Gastrocnemius medialis (tissue), 4 donors: ENCODE results near the gene AATK. TPM values are rescaled to one million over a fixed set of nuclear protein-coding genes. Genes with fewer than 3 reads are reported as not detected.

Experiments
- ATAC-seq, 2 donors: fragments of 150-250 bp; one replicate each; pipeline ENCODE4 v1.9.1; 2016
- DNase-seq, 2 donors: peaks; one replicate each; pipeline ENCODE4 v3.0.0-alpha.2; 2019
- H3K27ac ChIP-seq, 4 donors: fragments of 200-600 bp; sonication (generic); 1 replicate in 1 of 4; 2 replicates in 3 of 4; pipeline ENCODE4 v1.5.1; 2016 to 2018; ENCODE audit warnings: mild to moderate bottlenecking in 2 of 4, moderate library complexity in 1 of 4
- H3K27me3 ChIP-seq, 3 donors: fragments of 200-600 bp; sonication (generic) in 2 of 3; 1 replicate in 1 of 3; 2 replicates in 2 of 3; pipeline versions ENCODE4 v1.5.1 to v1.6.0; 2016 to 2019; ENCODE audit warnings: mild to moderate bottlenecking in 1 of 3, moderate library complexity in 1 of 3
- H3K36me3 ChIP-seq, 2 donors: fragments of 200-600 bp; sonication (generic) in 1 of 2; one replicate each; pipeline ENCODE4 v1.5.1; 2017 to 2018
- H3K4me1 ChIP-seq, 2 donors: fragments of 200-600 bp; sonication (generic) in 1 of 2; one replicate each; pipeline ENCODE4 v1.5.1; 2016 to 2017; ENCODE audit warnings: mild to moderate bottlenecking in 2 of 2
- H3K4me3 ChIP-seq, 4 donors: fragments of 200-600 bp; sonication (generic) in 3 of 4; 1 replicate in 1 of 4; 2 replicates in 3 of 4; pipeline ENCODE4 v1.5.1; 2016 to 2019; ENCODE audit warnings: mild to moderate bottlenecking in 2 of 4
- H3K9me3 ChIP-seq, 3 donors: fragments of 200-600 bp; sonication (generic) in 2 of 3; 1 replicate in 1 of 3; 2 replicates in 2 of 3; pipeline ENCODE4 v1.5.1; 2016 to 2019
- POLR2A ChIP-seq, 2 donors: fragments of 450-650 bp; IDR thresholded peaks; one replicate each; pipeline ENCODE4 v1.6.1; 2017; ENCODE audit warnings: antibody characterized with exemption in 2 of 2, mild to moderate bottlenecking in 2 of 2, moderate library complexity in 2 of 2
- in situ Hi-C, 4 donors: fragments of 200-750 bp; cut with MboI; loops; one replicate each; pipeline versions ENCODE4 v1.15.0 to v1.8.0; 2017; ENCODE audit warnings: low sequenced_read_pairs in 4 of 4
- intact Hi-C: fragments of 100-400 bp; cut with DNase I; formaldehyde crosslinking; loops from one replicate; pipeline ENCODE4 v1.15.1; 2023; ENCODE audit warnings: low total_unique reads
- total RNA-seq, 4 donors: library from RNA; depleted of rRNA; stranded (reverse); fragments of >200 nt; gene quantifications; one replicate each; pipeline versions ENCODE4 v1.1.0 to v1.2.3, GENCODE V29; 2016
- TF ChIP-seq, protein P1 (sequence below), 5 experiments: fragments of 450-650 bp in 3 of 5; fragments of 200-600 bp in 2 of 5; sonication (generic) in 2 of 5; IDR thresholded peaks in 4 of 5; conservative IDR thresholded peaks in 1 of 5; 1 replicate in 4 of 5; 2 replicates in 1 of 5; pipeline ENCODE4 v1.5.1; 2016 to 2019; ENCODE audit warnings: antibody characterized with exemption in 5 of 5, mild to moderate bottlenecking in 3 of 5, moderate library complexity in 3 of 5

Gene AATK
- total RNA-seq, 4 donors from 2014 or later: 0.10 to 1.3 (median 0.80) TPM

DNA sequence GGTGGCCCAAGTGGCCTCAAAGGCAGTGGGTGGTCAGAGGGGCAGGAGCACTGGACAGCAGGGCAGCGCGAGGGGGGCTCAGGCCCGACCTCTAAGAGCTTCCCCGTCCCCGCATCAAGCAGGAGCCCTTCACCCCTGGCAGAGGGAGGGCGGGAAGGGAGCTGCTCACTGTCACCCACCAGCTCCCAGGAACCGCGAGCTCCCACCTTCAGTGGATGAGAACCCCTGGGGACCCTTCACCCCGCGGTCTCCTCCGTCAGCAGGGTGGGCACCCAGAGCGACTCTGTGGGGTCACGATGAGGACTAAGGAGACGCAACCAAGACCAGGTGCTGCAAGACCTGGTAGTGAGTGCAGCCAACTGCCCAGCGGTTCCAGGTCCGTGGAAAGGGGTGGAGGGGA, 43.1 kb upstream of the AATK start:
- DNase-seq (no peak), ATAC-seq (no peak)
- Histone ChIP-seq H3K27ac (no peak overlapping the region), H3K4me3 (no peak overlapping the region), H3K4me1 (no peaks in the 10 kb centered on the region), H3K36me3 (no peaks in the 10 kb centered on the region), H3K9me3 (no peaks in the 10 kb centered on the region), H3K27me3 (no peaks in the 10 kb centered on the region)
- TF ChIP-seq, protein P1, sequence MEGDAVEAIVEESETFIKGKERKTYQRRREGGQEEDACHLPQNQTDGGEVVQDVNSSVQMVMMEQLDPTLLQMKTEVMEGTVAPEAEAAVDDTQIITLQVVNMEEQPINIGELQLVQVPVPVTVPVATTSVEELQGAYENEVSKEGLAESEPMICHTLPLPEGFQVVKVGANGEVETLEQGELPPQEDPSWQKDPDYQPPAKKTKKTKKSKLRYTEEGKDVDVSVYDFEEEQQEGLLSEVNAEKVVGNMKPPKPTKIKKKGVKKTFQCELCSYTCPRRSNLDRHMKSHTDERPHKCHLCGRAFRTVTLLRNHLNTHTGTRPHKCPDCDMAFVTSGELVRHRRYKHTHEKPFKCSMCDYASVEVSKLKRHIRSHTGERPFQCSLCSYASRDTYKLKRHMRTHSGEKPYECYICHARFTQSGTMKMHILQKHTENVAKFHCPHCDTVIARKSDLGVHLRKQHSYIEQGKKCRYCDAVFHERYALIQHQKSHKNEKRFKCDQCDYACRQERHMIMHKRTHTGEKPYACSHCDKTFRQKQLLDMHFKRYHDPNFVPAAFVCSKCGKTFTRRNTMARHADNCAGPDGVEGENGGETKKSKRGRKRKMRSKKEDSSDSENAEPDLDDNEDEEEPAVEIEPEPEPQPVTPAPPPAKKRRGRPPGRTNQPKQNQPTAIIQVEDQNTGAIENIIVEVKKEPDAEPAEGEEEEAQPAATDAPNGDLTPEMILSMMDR (IDR thresholded peaks at IDR 0.05 in 4 of 5, conservative IDR thresholded peaks at IDR 0.05 in 1 of 5): no peak
- no peak for TF ChIP-seq POLR2A (IDR thresholded peaks at IDR 0.05)
- intact Hi-C loops (no loop called here), in situ Hi-C loops (no loop called here)

DNA sequence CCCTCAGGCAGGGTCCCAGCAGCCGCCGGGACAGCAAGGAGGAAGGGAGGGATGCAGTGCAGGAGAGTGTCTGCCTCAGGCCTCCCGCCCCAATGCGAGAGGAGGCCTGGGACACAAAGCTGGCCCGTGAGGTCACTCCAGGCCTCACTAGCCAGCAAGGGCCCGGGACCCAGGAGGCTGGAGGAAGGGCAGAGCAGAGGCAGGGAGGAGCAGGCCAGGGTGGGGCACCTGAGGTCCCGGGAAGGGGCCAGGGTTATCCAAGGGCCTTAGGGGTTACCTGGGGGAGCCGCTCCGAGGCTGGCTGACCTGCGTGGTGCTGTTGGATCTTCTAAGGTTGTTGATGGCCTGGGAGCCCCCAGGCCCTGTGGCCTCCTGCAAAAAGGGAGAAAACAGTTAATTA, 42.6 kb upstream of the AATK start:
- intact Hi-C loops: no loop called here
- Histone ChIP-seq H3K36me3 (no peaks in the 10 kb centered on the region), H3K4me3 (no peak overlapping the region), H3K4me1 (no peaks in the 10 kb centered on the region), H3K27me3 (no peaks in the 10 kb centered on the region), H3K27ac (no peak overlapping the region), H3K9me3 (no peaks in the 10 kb centered on the region)
- no peak for TF ChIP-seq POLR2A (IDR thresholded peaks at IDR 0.05)
- TF ChIP-seq, protein P1 (IDR thresholded peaks at IDR 0.05 in 4 of 5, conservative IDR thresholded peaks at IDR 0.05 in 1 of 5): no peak
- no peak for DNase-seq
- in situ Hi-C loops: no loop called here
- ATAC-seq: no peak

- Histone ChIP-seq H3K4me3 (no peak overlapping the region), H3K4me1 (no peaks in the 10 kb centered on the region), H3K36me3 (no peaks in the 10 kb centered on the region), H3K9me3 (no peaks in the 10 kb centered on the region), H3K27ac (no peak overlapping the region), H3K27me3 (no peaks in the 10 kb centered on the region)
- in situ Hi-C loops: no loop called here
- intact Hi-C loops: no loop called here
- ATAC-seq: no peak
- TF ChIP-seq, protein P1 (IDR thresholded peaks at IDR 0.05 in 4 of 5, conservative IDR thresholded peaks at IDR 0.05 in 1 of 5): no peak
- no peak for TF ChIP-seq POLR2A (IDR thresholded peaks at IDR 0.05)
- DNase-seq: no peak
These were observed 41.9 kb upstream of the AATK start for GRCh38 chr17:81207610-81208581.

GRCh38 chr17:81206657-81207056, 40.6 kb upstream of the AATK start:
- DNase-seq: no peak
- Histone ChIP-seq H3K9me3 (no peaks in the 10 kb centered on the region), H3K27me3 (no peaks in the 10 kb centered on the region), H3K4me1 (no peaks in the 10 kb centered on the region), H3K36me3 (no peaks in the 10 kb centered on the region), H3K4me3 (no peak overlapping the region), H3K27ac (no peak overlapping the region)
- intact Hi-C loops: no loop called here
- no peak for ATAC-seq
- TF ChIP-seq POLR2A (IDR thresholded peaks at IDR 0.05): no peak
- TF ChIP-seq, protein P1 (IDR thresholded peaks at IDR 0.05 in 4 of 5, conservative IDR thresholded peaks at IDR 0.05 in 1 of 5): no peak
- in situ Hi-C loops: no loop called here
